Panc1 (cell line): ENCODE data around the gene TEDDM1.

Source experiments
- CTCF ChIP-seq: fragments of 450-650 bp; IDR thresholded peaks from 2 replicates; pipeline ENCODE4 v1.5.1; 2017; ENCODE audit warnings: mild to moderate bottlenecking
- POLR2AphosphoS5 ChIP-seq: IDR thresholded peaks from 2 replicates; pipeline ENCODE4 v1.6.1; 2012; ENCODE audit warnings: mild to moderate bottlenecking, low read depth, low read length, moderate library complexity

DNA sequence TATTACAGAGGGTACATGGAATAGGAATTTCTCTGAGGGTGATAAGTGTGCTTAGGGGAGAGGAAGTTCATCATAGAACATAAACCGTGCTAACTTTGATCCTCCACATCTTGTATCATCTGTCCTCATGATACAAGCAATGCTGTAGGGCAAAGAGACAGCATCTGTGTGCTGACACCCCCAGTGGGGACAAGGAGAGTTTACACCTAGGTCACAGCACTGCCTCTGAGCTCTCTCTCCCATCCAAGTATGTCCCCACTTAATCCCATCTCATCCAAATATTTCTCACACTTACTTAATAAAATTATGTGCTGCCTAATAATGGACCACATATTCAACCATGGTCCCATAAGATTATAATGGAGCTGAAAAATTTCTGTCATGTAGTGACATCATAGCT is 4.3 kb upstream of the TEDDM1 start:
- peak; percentile 7; the same call in 1 of the 2 replicates for TF ChIP-seq CTCF
- no peak for TF ChIP-seq POLR2AphosphoS5
